Natural killer cell treated with Interleukin-12 subunit alpha and Interleukin-12 subunit beta and Interleukin-15 and Interleukin-18, amount 100 ng/mL, for 72 hours (primary cell): Measurements from ENCODE around the gene PLAAT3. TPM values are rescaled to one million over a fixed set of nuclear protein-coding genes. Genes with fewer than 3 reads are reported as not detected.
"Not testable (repeated sequence)": the region's sequence is repeated elsewhere in the genome, so short reads cannot be mapped to it uniquely, and the experiment has no call there.

Experiments
- ATAC-seq, 2 donors: fragments of 150-1000 bp; cut with Tn5 transposase in 1 of 2; sonication (Bioruptor Pico), chemical (Tn5 transposase) in 1 of 2; 2 replicates each; pipeline ENCODE4 v1.10.0; 2021
- DNase-seq: peaks from one replicate; pipeline ENCODE4 v3.0.0; 2022; ENCODE audit warnings: low spot score
- H3K27ac Mint-ChIP-seq, 2 donors: 1 replicate in 1 of 2; 2 replicates in 1 of 2; pipeline ENCODE4 v1.8.0; 2022; ENCODE audit warnings: mixed read lengths in 2 of 2, mild to moderate bottlenecking in 1 of 2, moderate library complexity in 1 of 2
- H3K27me3 Mint-ChIP-seq, 2 donors: 1 replicate in 1 of 2; 2 replicates in 1 of 2; pipeline ENCODE4 v1.8.0; 2022; ENCODE audit warnings: mixed read lengths in 2 of 2
- H3K36me3 Mint-ChIP-seq: one replicate; pipeline ENCODE4 v1.8.0; 2022; ENCODE audit warnings: mixed read lengths
- H3K4me1 Mint-ChIP-seq, 2 donors: 1 replicate in 1 of 2; 2 replicates in 1 of 2; pipeline ENCODE4 v1.8.0; 2022; ENCODE audit warnings: low read depth in 2 of 2, mixed read lengths in 2 of 2, mild to moderate bottlenecking in 1 of 2
- H3K4me3 Mint-ChIP-seq: one replicate; pipeline ENCODE4 v1.8.0; 2022; ENCODE audit warnings: mixed read lengths
- H3K9me3 Mint-ChIP-seq: 2 replicates; pipeline ENCODE4 v1.8.0; 2022; ENCODE audit warnings: mixed read lengths
- total RNA-seq, 2 donors: library from RNA; stranded (reverse); gene quantifications; one replicate each; pipeline ENCODE4 v1.2.3, GENCODE V29; 2022

Gene PLAAT3
- total RNA-seq, 2 donors from 2014 or later = 16.8 to 60.0 TPM

DNA sequence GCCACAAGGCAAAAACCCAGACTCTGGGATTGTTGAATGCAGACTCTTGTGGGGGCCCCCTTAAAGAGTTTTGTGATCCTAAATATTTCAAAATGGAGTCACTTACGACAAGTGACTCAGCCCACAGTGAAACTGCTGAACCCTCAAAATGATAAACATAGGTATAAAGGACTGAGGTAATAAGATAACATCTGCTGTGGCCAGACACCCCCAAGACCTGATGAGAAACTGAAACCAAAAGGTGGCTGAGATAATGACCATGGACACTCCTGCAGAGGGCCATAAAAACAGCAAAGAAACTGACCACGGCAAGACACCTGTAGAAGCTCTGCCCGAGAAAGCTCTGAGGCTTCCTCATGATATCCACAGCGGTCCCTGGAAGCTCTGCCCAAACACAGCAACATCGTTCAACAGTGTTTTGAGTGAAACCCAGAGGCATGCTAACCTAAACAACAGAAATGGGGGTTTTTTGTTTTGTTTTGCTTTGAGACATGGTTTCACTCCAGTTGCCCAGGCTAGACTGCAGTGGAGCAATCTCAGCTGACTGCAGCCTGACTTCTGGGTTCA, 79.3 kb downstream of the PLAAT3 start:
- Mint-ChIP-seq H3K4me1 (peaks cover 70 to 83% of the 10 kb centered on the region in 2 donors), H3K4me3 (peak overlapping the region; percentile 87), H3K27me3 (no peaks in the 10 kb centered on the region), H3K36me3 (no peaks in the 10 kb centered on the region), H3K27ac (peak overlapping the region; percentile 82 to 97), H3K9me3 (no peaks in the 10 kb centered on the region)
- ATAC-seq (peak; percentile 57 to 75), DNase-seq (no peak)

DNA sequence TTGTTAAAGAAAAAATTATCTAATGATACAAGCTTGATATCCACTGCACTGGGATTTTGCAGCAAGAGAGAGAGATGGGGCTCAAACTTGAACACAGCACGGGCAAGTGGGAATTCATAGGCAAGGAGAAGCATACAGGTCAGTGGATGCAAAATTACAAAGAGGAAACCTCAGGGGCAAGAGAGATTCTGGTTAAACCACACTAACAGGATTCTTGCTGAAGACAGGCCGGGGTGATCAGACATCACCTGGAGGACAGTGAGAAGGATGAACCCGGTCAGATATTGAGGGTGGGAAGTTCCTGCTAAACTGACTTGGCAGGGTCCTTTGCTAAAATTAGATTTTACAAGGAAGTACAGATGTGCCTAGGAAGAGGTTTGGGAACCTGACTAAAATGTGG, 80.2 kb downstream of the PLAAT3 start:
- no peaks in the 10 kb centered on the region for H3K27me3 Mint-ChIP-seq
- no peak for ATAC-seq
- H3K4me1 Mint-ChIP-seq = peaks cover 72 to 90% of the 10 kb centered on the region in 2 donors
- no peaks in the 10 kb centered on the region for H3K36me3 Mint-ChIP-seq
- H3K27ac Mint-ChIP-seq = peak overlapping the region; percentile 82 to 97
- no peak for DNase-seq
- H3K4me3 Mint-ChIP-seq = peak overlapping the region; percentile 11
- H3K9me3 Mint-ChIP-seq = no peaks in the 10 kb centered on the region

DNA sequence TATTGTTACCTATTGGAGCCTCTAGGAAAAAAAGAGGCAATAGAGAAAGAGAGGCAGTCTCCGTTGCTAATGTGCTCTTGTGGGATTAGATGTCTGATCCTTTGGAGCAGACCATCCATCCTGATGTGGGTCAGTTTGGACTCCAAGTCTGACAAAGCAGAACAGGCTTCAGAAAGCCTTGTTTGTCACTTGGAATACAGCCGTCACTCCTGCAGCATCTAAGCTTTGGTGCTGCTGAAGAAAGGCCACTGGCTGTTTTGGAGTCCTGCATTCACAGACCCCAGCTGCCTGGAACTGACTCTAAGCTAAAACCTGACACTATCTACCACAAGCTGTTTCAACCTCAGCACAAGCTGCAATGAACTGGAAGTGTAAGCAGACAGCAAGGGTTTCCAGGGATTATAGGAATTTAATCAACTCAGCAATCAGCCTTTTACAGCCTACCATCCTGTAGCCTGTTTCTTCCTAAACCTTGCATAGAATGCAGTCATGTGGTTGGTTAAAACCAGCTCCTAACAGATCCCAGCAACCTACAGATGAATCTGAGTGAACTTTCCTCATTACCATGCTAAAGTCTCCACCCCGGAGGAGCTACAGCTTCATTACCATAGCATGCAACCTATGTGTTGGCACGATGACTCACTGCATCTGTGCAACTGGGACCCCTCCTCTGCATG, 81.3 kb downstream of the PLAAT3 start:
- DNase-seq (no peak), ATAC-seq (no peak)
- peak overlapping the region; percentile 11 for H3K4me3 Mint-ChIP-seq
- no peaks in the 10 kb centered on the region for H3K27me3 Mint-ChIP-seq
- peaks cover 64 to 83% of the 10 kb centered on the region in 2 donors for H3K4me1 Mint-ChIP-seq
- peak overlapping the region; percentile 82 to 97 for H3K27ac Mint-ChIP-seq
- no peaks in the 10 kb centered on the region for H3K9me3 Mint-ChIP-seq
- no peaks in the 10 kb centered on the region for H3K36me3 Mint-ChIP-seq

DNA sequence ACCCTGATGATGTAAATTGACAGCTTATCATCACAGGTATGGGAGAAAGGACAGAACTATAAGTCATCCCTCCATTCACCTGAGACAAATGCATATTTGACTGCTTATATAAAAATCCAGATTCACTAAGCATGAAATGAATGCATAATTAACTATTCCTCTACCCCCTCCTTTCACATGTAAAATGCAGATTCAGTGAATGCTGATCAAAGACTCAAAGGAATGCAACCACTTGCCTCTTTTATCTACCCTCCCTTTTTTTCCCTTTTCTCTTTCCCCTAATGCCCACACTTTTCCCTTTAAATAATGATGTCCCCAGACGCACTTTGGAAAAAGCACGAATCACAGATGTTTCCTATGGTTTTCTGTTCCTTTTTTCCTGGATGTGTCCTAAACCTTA, 82.1 kb downstream of the PLAAT3 start:
- Mint-ChIP-seq H3K36me3 (no peaks in the 10 kb centered on the region), H3K4me3 (peak overlapping the region; percentile 76), H3K4me1 (peaks cover 56 to 74% of the 10 kb centered on the region in 2 donors), H3K27ac (peak overlapping the region; percentile 33 to 74), H3K27me3 (no peaks in the 10 kb centered on the region), H3K9me3 (no peaks in the 10 kb centered on the region)
- DNase-seq = no peak
- ATAC-seq = no peak

DNA sequence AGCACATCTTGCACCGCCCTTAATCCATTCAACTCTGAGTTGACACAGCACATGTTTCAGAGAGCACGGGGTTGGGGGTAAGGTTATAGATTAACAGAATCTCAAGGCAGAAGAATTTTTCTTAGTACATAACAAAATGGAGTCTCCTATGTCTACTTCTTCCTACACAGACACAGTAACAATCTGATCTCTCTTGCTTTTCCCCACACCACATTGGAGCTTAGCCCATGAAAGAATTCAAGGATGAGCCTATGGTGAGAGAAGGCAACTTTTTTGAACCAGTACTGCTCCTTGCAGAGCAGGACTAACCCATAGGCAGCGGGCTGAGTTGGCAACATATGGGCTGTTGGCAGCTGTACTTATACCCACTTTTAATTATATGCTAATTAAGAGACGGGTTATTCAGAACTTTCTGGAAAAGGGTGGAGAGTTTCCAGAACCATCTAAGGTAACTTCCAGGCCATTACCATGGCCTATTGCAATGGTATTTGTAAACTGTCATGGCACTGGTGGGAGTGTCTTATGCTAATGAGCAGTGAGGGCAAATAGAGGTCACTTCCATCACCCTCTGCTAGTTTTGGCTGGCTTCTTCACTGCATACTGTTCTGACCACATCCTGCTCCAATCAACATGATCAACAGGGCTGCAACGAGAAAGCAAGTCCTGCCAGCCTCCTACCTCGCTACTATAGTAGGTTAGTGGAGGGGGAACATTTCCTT, 83.0 kb downstream of the PLAAT3 start:
- peak; percentile 89 to 96 for ATAC-seq
- Mint-ChIP-seq H3K27ac (peak overlapping the region; percentile 33 to 74), H3K4me1 (peaks cover 50 to 66% of the 10 kb centered on the region in 2 donors), H3K4me3 (peak overlapping the region; percentile 76)
- not testable (repeated sequence) for H3K27me3 Mint-ChIP-seq, H3K9me3 Mint-ChIP-seq, H3K36me3 Mint-ChIP-seq, DNase-seq

DNA sequence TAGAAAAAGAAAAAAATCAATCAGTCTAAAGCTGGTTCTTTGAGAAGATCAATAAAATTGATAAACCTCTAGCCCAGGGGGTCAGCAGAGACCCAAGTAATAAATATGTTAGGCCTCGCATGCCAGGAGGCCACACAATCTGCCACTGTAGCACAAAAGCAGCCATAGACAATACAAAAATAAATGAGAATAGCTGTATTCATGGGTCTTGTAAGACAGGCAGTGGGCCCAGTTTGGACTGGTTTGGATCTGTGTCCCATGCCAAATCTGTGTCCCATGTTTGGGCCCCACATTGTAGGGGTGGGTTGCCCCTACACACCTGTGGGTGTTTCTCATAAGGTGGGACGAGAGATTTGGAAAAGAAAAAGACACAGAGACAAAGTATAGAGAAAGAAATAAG, 84.2 kb downstream of the PLAAT3 start:
- no peak for DNase-seq
- Mint-ChIP-seq H3K9me3 (no peaks in the 10 kb centered on the region), H3K4me1 (peaks cover 38 to 54% of the 10 kb centered on the region in 2 donors), H3K4me3 (no peak overlapping the region), H3K27me3 (no peaks in the 10 kb centered on the region), H3K27ac (peak overlapping the region; percentile 12 to 44), H3K36me3 (no peaks in the 10 kb centered on the region)
- ATAC-seq = no peak

DNA sequence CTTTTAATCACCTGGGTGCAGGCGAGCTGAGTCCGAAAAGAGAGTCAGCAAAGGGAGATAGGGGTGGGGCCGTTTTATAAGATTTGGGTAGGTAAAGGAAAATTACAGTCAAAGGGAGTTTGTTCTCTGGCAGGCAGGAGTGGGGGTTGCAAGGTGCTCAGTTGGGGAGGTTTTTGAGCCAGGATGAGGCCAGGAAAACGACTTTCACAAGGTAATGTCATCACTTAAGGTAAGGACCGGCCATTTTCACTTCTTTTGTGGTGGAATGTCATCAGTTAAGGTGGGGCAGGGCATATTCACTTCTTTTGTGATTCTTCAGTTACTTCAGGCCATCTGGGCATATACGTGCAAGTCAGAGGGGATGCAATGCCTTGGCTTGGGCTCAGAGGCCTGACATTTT, 84.9 kb downstream of the PLAAT3 start:
- DNase-seq, H3K4me3 Mint-ChIP-seq, H3K36me3 Mint-ChIP-seq, ATAC-seq, H3K9me3 Mint-ChIP-seq, H3K27me3 Mint-ChIP-seq: not testable (repeated sequence)
- Mint-ChIP-seq H3K27ac (peak overlapping the region; percentile 12 to 44), H3K4me1 (peaks cover 34 to 50% of the 10 kb centered on the region in 2 donors)

GRCh38 chr11:63528729-63529278, 85.4 kb downstream of the PLAAT3 start:
- not testable (repeated sequence) for ATAC-seq, H3K9me3 Mint-ChIP-seq, H3K27me3 Mint-ChIP-seq, H3K36me3 Mint-ChIP-seq, H3K4me3 Mint-ChIP-seq, DNase-seq
- H3K27ac Mint-ChIP-seq = peak overlapping the region in 1 of 2 donors; percentile 44
- peaks cover 29 to 44% of the 10 kb centered on the region in 2 donors for H3K4me1 Mint-ChIP-seq

DNA sequence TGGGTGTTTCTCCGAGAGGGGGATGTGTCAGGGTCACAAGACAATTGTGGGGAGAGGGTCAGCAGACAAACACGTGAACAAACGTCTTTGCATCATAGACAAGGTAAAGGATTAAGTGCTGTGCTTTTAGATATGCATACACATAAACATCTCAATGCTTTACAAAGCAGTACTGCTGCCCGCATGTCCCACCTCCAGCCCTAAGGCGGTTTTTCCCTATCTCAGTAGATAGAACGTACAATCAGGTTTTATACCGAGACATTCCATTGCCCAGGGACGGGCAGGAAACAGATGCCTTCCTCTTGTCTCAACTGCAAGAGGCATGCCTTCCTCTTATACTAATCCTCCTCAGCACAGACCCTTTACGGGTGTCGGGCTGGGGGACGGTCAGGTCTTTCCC, 86.1 kb downstream of the PLAAT3 start:
- H3K9me3 Mint-ChIP-seq, H3K27me3 Mint-ChIP-seq, H3K4me3 Mint-ChIP-seq, H3K36me3 Mint-ChIP-seq, H3K27ac Mint-ChIP-seq, ATAC-seq, DNase-seq: not testable (repeated sequence)
- H3K4me1 Mint-ChIP-seq = peaks cover 22 to 37% of the 10 kb centered on the region in 2 donors

DNA sequence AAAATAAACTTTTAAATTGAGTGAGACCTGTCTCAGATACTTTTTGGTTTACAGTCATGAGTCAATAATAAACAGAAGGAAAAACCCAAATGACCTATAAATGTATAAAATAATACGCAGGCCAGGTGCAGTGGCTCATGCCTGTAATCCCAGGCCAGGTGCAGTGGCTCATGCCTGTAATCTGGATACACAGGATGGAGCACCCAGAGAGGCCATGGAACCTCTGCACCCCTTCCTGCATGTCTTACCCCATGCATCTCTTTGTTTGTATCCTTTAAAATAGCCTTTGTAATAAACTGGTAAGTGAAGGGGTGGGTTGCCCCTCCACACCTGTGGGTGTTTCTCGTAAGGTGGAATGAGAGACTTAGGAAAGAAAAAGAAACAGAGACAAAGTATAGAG, 86.6 kb downstream of the PLAAT3 start:
- Mint-ChIP-seq H3K36me3 (no peaks in the 10 kb centered on the region), H3K27me3 (no peaks in the 10 kb centered on the region), H3K27ac (no peak overlapping the region), H3K4me1 (peaks cover 21 to 32% of the 10 kb centered on the region in 2 donors), H3K9me3 (no peaks in the 10 kb centered on the region), H3K4me3 (no peak overlapping the region)
- ATAC-seq = no peak
- no peak for DNase-seq

Other genes with a start within 250 kb of the PLAAT3 start
- not detected for gene SLC22A9, start 244.6 kb downstream of the PLAAT3 start, total RNA-seq
- under 1 TPM in 1 of 2 donors, not detected in 1; 0.36 TPM for gene PLAAT5, start 123.3 kb downstream of the PLAAT3 start, total RNA-seq
- under 1 TPM in 1 of 2 donors, not detected in 1; 0.59 TPM for gene LGALS12, start 108.3 kb downstream of the PLAAT3 start, total RNA-seq
- 100 to 1,000 TPM in 1 of 2 donors, 10 to 100 TPM in 1; 42.5 to 193 TPM for gene PLAAT4, start 77.6 kb downstream of the PLAAT3 start, total RNA-seq
- gene PLAAT2, start 51.1 kb downstream of the PLAAT3 start, total RNA-seq = 1 to 10 TPM in 1 of 2 donors, not detected in 1; 1.4 TPM
- gene ATL3, start 56.9 kb upstream of the PLAAT3 start, total RNA-seq = 10 to 100 TPM; 12.5 to 40.6 TPM
- gene RTN3, start 67.1 kb upstream of the PLAAT3 start, total RNA-seq = 10 to 100 TPM; 52.3 to 55.3 TPM
- gene ZFTA, start 154.3 kb upstream of the PLAAT3 start, total RNA-seq = 1 to 10 TPM; 5.0 to 7.6 TPM
- 10 to 100 TPM; 34.3 to 65.1 TPM for gene SPINDOC, start 199.0 kb upstream of the PLAAT3 start, total RNA-seq
- 10 to 100 TPM; 54.9 to 68.5 TPM for gene MARK2, start 224.7 kb upstream of the PLAAT3 start, total RNA-seq